Measurements from ENCODE around the gene SMARCA4.

GRCh38 chr19:10975374-10976130 is 14.7 kb downstream of the SMARCA4 start:
- TF ChIP-seq POLR2A (IDR thresholded peaks at IDR 0.05; ENCODE audit: low read depth, low read length) (no peak), POLR2AphosphoS5 (IDR thresholded peaks at IDR 0.05; ENCODE audit: low read depth, low read length) (no peak)
